Liver (tissue), 9 donors: ENCODE results near the gene XYLT1. TPM values are rescaled to one million over a fixed set of nuclear protein-coding genes. Genes with fewer than 3 reads are reported as not detected.

Experiments
- DNase-seq: peaks from one replicate; pipeline ENCODE4 v3.0.0-alpha.2; 2017; ENCODE audit warnings: low spot score
- H3K27ac ChIP-seq, 2 donors: one replicate each; pipeline ENCODE4 v1.7.0; 2013; ENCODE audit warnings: inconsistent platforms in 2 of 2, low read length in 2 of 2, control low read depth in 1 of 2, low read depth in 1 of 2, mild to moderate bottlenecking in 1 of 2
- H3K27me3 ChIP-seq, 4 donors: one replicate each; pipeline versions ENCODE4 v1.6.1 to v1.7.0; 2013; ENCODE audit warnings: low read length in 3 of 4, inconsistent platforms in 1 of 4, mild to moderate bottlenecking in 1 of 4, moderate library complexity in 1 of 4; ENCODE audit not compliant: control insufficient read depth in 4 of 4, insufficient read depth in 4 of 4
- H3K36me3 ChIP-seq, 4 donors: one replicate each; pipeline versions ENCODE4 v1.6.1 to v1.7.0; 2013; ENCODE audit warnings: low read length in 3 of 4, mild to moderate bottlenecking in 3 of 4, low read depth in 1 of 4, moderate library complexity in 1 of 4; ENCODE audit not compliant: control insufficient read depth in 4 of 4, insufficient read depth in 3 of 4
- H3K4me1 ChIP-seq, 4 donors: one replicate each; pipeline versions ENCODE4 v1.6.1 to v1.7.0; 2013; ENCODE audit warnings: low read length in 3 of 4, mild to moderate bottlenecking in 3 of 4, moderate library complexity in 1 of 4; ENCODE audit not compliant: control insufficient read depth in 4 of 4, insufficient read depth in 4 of 4
- H3K4me3 ChIP-seq, 3 donors: one replicate each; pipeline versions ENCODE4 v1.6.1 to v1.7.0; 2013; ENCODE audit warnings: low read length in 3 of 3, control low read depth in 1 of 3, low read depth in 1 of 3, mild to moderate bottlenecking in 1 of 3
- H3K9ac ChIP-seq, 2 donors: one replicate each; pipeline ENCODE4 v1.7.0; 2013; ENCODE audit warnings: low read length in 2 of 2, mild to moderate bottlenecking in 2 of 2, moderate library complexity in 2 of 2, control low read depth in 1 of 2, low read depth in 1 of 2
- H3K9me3 ChIP-seq, 4 donors: one replicate each; pipeline versions ENCODE4 v1.6.1 to v1.7.0; 2013; ENCODE audit warnings: low read length in 3 of 4; ENCODE audit not compliant: control insufficient read depth in 4 of 4
- EGR1 ChIP-seq, 2 donors: IDR thresholded peaks; 2 replicates each; pipeline ENCODE4 v1.6.1; 2016 to 2018; ENCODE audit warnings: antibody characterized with exemption in 2 of 2, low read depth in 2 of 2
- FOXA1 ChIP-seq: IDR thresholded peaks from 2 replicates; pipeline ENCODE4 v1.6.1; 2016; ENCODE audit warnings: antibody characterized with exemption
- FOXA2 ChIP-seq: IDR thresholded peaks from 2 replicates; pipeline ENCODE4 v1.6.1; 2016; ENCODE audit warnings: antibody characterized with exemption
- GABPA ChIP-seq, 2 donors: IDR thresholded peaks in 1 of 2; conservative IDR thresholded peaks in 1 of 2; 2 replicates each; pipeline ENCODE4 v1.6.1; 2016; ENCODE audit warnings: antibody characterized with exemption in 2 of 2, mild to moderate bottlenecking in 1 of 2, moderate library complexity in 1 of 2
- HNF4A ChIP-seq, 2 donors: conservative IDR thresholded peaks; 2 replicates each; pipeline ENCODE4 v1.6.1; 2016; ENCODE audit warnings: antibody characterized with exemption in 2 of 2, mild to moderate bottlenecking in 2 of 2
- HNF4G ChIP-seq: IDR thresholded peaks from 2 replicates; pipeline ENCODE4 v1.6.1; 2016; ENCODE audit warnings: antibody characterized with exemption
- JUND ChIP-seq, 2 donors: IDR thresholded peaks; 2 replicates each; pipeline ENCODE4 v1.6.1; 2016; ENCODE audit warnings: antibody characterized with exemption in 2 of 2
- NR2F2 ChIP-seq: IDR thresholded peaks from 2 replicates; pipeline ENCODE4 v1.6.1; 2016; ENCODE audit warnings: antibody characterized with exemption
- RAD21 ChIP-seq, 2 donors: IDR thresholded peaks; 2 replicates each; pipeline ENCODE4 v1.6.1; 2016; ENCODE audit warnings: antibody characterized with exemption in 2 of 2, mild to moderate bottlenecking in 2 of 2
- RXRA ChIP-seq, 2 donors: IDR thresholded peaks; 2 replicates each; pipeline ENCODE4 v1.6.1; 2017 to 2018; ENCODE audit warnings: antibody characterized with exemption in 2 of 2, mild to moderate bottlenecking in 1 of 2
- SP1 ChIP-seq: IDR thresholded peaks from 2 replicates; pipeline ENCODE4 v1.6.1; 2018; ENCODE audit warnings: antibody characterized with exemption, mild to moderate bottlenecking
- TAF1 ChIP-seq: conservative IDR thresholded peaks from 2 replicates; pipeline ENCODE4 v1.6.1; 2016; ENCODE audit warnings: antibody characterized with exemption, mild to moderate bottlenecking
- YY1 ChIP-seq: IDR thresholded peaks from 2 replicates; pipeline ENCODE4 v1.6.1; 2016; ENCODE audit warnings: antibody characterized with exemption, mild to moderate bottlenecking
- ZBTB33 ChIP-seq: IDR thresholded peaks from 2 replicates; pipeline ENCODE4 v1.6.1; 2016; ENCODE audit warnings: antibody characterized with exemption
- WGBS: extraction: QIAGEN DNeasy Blood & Tissue Kit; methylation state at CpG from one replicate; pipeline ENCODE4 v1.1.7; 2013; 5-methylcytosine and 5-hydroxymethylcytosine counted together
- polyA plus RNA-seq, 2 donors: library from polyadenylated mRNA; stranded (reverse) in 1 of 2; unstranded in 1 of 2; fragments of 200-250 nt in 1 of 2; fragments of >200 nt in 1 of 2; fragmentation: Nextera tagmentation in 1 of 2; extraction: Ambion mirVana in 1 of 2; gene quantifications; one replicate each; pipeline versions ENCODE4 v1.2.1 to v1.2.3, GENCODE V29; 2013 to 2015
- total RNA-seq, 2 donors: library from RNA; depleted of rRNA; stranded (reverse); fragments of >200 nt; gene quantifications; one replicate each; pipeline ENCODE4 v1.2.3, GENCODE V29; 2014
- TF ChIP-seq, protein P1 (sequence below): IDR thresholded peaks from 2 replicates; pipeline ENCODE4 v1.6.1; 2016; ENCODE audit warnings: antibody characterized with exemption
- TF ChIP-seq, protein P2 (sequence below): IDR thresholded peaks from 2 replicates; pipeline ENCODE4 v1.6.1; 2016; ENCODE audit warnings: antibody characterized with exemption
- TF ChIP-seq, protein P3 (sequence below): IDR thresholded peaks from 2 replicates; pipeline ENCODE4 v1.6.1; 2016; ENCODE audit warnings: antibody characterized with exemption, mild to moderate bottlenecking
- TF ChIP-seq, protein P4 (sequence below): fragments of 150-350 bp; IDR thresholded peaks from 2 replicates; pipeline ENCODE4 v1.5.1; 2017; ENCODE audit warnings: improper control_type of control experiment, low read depth, low read length; ENCODE audit not compliant: missing input control
- donor health status: healthy.
- donor health status: healthy.
- donor health status: healthy.
- donor health status: healthy.
- donor health status: healthy.

XYLT1 gene
- total and polyA plus RNA-seq, 4 donors: 0.25 to 2.3 (median 0.53) TPM

- TF ChIP-seq, protein P1, sequence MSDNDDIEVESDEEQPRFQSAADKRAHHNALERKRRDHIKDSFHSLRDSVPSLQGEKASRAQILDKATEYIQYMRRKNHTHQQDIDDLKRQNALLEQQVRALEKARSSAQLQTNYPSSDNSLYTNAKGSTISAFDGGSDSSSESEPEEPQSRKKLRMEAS: no peak
- TF ChIP-seq RAD21 (IDR thresholded peaks at IDR 0.05) (no peak), RXRA (IDR thresholded peaks at IDR 0.05) (no peak), JUND (IDR thresholded peaks at IDR 0.05) (no peak), HNF4A (conservative IDR thresholded peaks at IDR 0.05) (no peak), NR2F2 (no peak), SP1 (no peak), HNF4G (no peak), GABPA (IDR thresholded peaks at IDR 0.05 in 1 of 2, conservative IDR thresholded peaks at IDR 0.05 in 1 of 2) (no peak), TAF1 (no peak), FOXA2 (no peak)
- TF ChIP-seq, protein P2, sequence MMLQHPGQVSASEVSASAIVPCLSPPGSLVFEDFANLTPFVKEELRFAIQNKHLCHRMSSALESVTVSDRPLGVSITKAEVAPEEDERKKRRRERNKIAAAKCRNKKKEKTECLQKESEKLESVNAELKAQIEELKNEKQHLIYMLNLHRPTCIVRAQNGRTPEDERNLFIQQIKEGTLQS: no peak
- TF ChIP-seq, protein P3, sequence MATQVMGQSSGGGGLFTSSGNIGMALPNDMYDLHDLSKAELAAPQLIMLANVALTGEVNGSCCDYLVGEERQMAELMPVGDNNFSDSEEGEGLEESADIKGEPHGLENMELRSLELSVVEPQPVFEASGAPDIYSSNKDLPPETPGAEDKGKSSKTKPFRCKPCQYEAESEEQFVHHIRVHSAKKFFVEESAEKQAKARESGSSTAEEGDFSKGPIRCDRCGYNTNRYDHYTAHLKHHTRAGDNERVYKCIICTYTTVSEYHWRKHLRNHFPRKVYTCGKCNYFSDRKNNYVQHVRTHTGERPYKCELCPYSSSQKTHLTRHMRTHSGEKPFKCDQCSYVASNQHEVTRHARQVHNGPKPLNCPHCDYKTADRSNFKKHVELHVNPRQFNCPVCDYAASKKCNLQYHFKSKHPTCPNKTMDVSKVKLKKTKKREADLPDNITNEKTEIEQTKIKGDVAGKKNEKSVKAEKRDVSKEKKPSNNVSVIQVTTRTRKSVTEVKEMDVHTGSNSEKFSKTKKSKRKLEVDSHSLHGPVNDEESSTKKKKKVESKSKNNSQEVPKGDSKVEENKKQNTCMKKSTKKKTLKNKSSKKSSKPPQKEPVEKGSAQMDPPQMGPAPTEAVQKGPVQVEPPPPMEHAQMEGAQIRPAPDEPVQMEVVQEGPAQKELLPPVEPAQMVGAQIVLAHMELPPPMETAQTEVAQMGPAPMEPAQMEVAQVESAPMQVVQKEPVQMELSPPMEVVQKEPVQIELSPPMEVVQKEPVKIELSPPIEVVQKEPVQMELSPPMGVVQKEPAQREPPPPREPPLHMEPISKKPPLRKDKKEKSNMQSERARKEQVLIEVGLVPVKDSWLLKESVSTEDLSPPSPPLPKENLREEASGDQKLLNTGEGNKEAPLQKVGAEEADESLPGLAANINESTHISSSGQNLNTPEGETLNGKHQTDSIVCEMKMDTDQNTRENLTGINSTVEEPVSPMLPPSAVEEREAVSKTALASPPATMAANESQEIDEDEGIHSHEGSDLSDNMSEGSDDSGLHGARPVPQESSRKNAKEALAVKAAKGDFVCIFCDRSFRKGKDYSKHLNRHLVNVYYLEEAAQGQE: no peak
- TF ChIP-seq, protein P4, sequence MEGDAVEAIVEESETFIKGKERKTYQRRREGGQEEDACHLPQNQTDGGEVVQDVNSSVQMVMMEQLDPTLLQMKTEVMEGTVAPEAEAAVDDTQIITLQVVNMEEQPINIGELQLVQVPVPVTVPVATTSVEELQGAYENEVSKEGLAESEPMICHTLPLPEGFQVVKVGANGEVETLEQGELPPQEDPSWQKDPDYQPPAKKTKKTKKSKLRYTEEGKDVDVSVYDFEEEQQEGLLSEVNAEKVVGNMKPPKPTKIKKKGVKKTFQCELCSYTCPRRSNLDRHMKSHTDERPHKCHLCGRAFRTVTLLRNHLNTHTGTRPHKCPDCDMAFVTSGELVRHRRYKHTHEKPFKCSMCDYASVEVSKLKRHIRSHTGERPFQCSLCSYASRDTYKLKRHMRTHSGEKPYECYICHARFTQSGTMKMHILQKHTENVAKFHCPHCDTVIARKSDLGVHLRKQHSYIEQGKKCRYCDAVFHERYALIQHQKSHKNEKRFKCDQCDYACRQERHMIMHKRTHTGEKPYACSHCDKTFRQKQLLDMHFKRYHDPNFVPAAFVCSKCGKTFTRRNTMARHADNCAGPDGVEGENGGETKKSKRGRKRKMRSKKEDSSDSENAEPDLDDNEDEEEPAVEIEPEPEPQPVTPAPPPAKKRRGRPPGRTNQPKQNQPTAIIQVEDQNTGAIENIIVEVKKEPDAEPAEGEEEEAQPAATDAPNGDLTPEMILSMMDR: no peak
- no peak overlapping the region for H3K4me3 ChIP-seq
- H3K4me1 ChIP-seq: no peaks in the 10 kb centered on the region
- no peak for DNase-seq
- H3K36me3 ChIP-seq: no peaks in the 10 kb centered on the region
- no peak overlapping the region for H3K9ac ChIP-seq
- whole genome bisulfite sequencing: 63% methylated on average over 3 of the region's 3 CpGs
- H3K9me3 ChIP-seq: no peaks in the 10 kb centered on the region
- peaks cover 0 to 2% (median 0%) of the 10 kb centered on the region in 4 donors for H3K27me3 ChIP-seq
- H3K27ac ChIP-seq: no peak overlapping the region
Measured at GRCh38 chr16:17358846-17359245, 111.9 kb downstream of the XYLT1 start.

- peaks cover 0 to 2% (median 0%) of the 10 kb centered on the region in 4 donors for H3K27me3 ChIP-seq
- no peaks in the 10 kb centered on the region for H3K9me3 ChIP-seq
- no peaks in the 10 kb centered on the region for H3K36me3 ChIP-seq
- no peaks in the 10 kb centered on the region for H3K4me1 ChIP-seq
- 78% methylated on average over 8 of the region's 8 CpGs for WGBS
- H3K9ac ChIP-seq: no peak overlapping the region
- no peak overlapping the region for H3K4me3 ChIP-seq
- H3K27ac ChIP-seq: no peak overlapping the region
- no peak for DNase-seq
- TF ChIP-seq NR2F2 (no peak), RAD21 (IDR thresholded peaks at IDR 0.05) (no peak), TAF1 (no peak), GABPA (IDR thresholded peaks at IDR 0.05 in 1 of 2, conservative IDR thresholded peaks at IDR 0.05 in 1 of 2) (no peak), HNF4A (conservative IDR thresholded peaks at IDR 0.05) (no peak), ZBTB33 (no peak), FOXA1 (no peak), YY1 (no peak), RXRA (IDR thresholded peaks at IDR 0.05) (no peak), FOXA2 (no peak), HNF4G (no peak), EGR1 (IDR thresholded peaks at IDR 0.05; ENCODE audit: low read depth in 2 of 2) (no peak)
- TF ChIP-seq, protein P1: no peak
- TF ChIP-seq, protein P3: no peak
- TF ChIP-seq, protein P2: no peak
Measured at GRCh38 chr16:17358355-17358754, 112.4 kb downstream of the XYLT1 start.
